Vein endothelial cell (primary cell): ENCODE results near the gene ZNF639. TPM values are rescaled to one million over a fixed set of nuclear protein-coding genes. Genes with fewer than 3 reads are reported as not detected.

Experiments
- total RNA-seq: library from RNA; depleted of rRNA; stranded (reverse); fragments of >200 nt; gene quantifications from 2 replicates; pipeline ENCODE4 v1.2.3, GENCODE V29; 2012

ZNF639 gene, protein sequence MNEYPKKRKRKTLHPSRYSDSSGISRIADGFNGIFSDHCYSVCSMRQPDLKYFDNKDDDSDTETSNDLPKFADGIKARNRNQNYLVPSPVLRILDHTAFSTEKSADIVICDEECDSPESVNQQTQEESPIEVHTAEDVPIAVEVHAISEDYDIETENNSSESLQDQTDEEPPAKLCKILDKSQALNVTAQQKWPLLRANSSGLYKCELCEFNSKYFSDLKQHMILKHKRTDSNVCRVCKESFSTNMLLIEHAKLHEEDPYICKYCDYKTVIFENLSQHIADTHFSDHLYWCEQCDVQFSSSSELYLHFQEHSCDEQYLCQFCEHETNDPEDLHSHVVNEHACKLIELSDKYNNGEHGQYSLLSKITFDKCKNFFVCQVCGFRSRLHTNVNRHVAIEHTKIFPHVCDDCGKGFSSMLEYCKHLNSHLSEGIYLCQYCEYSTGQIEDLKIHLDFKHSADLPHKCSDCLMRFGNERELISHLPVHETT
- 46.1 and 51.9 TPM in 2 replicates for total RNA-seq

DNA sequence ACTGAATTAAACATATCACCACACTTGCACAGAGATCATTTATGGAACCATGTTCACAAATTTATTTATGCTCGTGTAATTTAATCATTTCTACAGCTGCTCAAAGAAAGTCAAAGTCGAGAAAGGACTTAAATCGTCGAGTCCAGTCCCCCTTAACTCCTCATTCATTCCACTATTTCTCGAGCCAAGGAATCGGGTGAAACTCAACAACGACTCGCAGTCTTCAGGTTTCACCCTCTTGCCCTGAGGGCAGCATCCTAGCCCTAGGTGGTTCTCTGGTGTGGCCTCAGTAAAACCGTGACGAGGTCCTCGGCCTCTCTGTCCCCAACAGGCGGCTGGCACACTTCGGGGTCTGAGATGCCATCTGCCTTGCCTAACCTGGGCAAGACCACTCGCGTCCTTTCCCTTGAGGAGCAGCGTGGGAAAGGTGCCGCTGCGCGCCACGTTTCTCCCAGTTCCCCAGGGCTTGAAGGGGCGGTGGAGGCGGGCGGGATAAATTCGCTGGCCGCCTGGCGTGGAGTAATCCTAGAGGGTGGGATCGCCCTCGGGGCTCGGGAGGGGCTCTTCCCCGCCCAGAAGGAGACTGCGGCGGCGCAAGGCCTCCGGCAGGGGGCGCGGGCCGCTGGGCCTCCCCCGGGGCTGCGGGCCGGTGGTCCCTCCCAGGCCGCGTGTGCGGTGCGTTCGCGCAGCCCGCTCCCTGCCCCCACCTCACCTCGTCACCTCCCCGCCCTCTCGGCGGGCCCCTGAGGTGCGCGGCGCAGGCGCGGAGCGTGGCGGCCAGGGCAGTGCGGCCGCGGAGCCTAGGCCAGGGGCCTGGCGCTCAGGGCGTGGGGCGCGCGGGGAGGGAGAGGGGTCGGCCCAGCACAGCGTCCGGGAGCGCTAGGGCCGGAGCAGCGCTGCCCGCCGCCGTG, at the start of gene ZNF639:
Gene ZNF639, plus strand, starts transcription at position 746 of the 911 bp plus-strand sequence. CDS start 5,263 bp downstream, outside the sequence.

DNA sequence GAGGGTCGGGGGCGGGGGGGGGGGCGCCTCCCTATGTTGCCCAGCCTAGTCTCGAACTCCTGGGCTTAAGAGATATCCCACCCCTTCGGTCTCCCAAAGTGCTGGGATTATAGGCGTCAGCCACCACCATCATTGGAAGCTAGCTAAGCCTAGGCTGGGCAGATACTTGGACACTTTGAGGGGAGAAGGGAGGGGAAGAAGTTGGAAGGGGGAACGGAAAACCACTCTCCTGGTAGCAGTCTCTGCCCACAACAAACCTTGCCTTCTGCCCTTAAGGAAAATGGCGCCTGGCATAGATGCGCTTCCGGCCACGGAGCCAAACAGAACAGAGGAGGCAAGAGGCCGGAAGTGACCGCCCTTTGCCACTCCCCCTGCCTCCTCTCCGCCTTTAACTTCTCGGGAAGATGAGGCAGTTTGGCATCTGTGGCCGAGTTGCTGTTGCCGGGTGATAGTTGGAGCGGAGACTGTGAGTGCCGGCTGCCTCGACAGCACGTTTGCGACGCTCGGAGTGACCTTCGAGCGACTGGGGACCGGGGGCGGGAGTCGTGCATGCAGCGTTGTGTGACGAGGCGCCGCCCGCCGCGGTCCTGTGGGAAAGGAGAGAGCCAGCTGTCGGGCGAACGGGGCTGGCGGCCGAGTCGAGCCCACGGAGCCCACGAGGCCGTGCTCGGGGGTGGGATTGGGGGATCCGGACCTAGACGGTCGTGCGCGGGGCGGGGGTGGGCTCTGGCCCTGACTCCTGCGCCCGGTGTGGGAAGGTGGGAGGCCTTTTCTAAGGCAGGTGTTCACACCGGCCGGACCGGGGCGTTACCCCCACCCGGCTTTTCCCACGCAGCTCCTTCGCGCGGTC, 24.7 kb downstream of the ZNF639 start, which contains the start of gene MFN1:
Gene MFN1, plus strand, starts transcription at position 365 of the 850 bp plus-strand sequence. CDS start 1,143 bp downstream, outside the sequence.

Other genes starting within 250 kb of the ZNF639 start
- 29.7 and 33.1 TPM in 2 replicates for gene PIK3CA, start 174.7 kb upstream of the ZNF639 start, total RNA-seq
- 2.3 and 4.2 TPM in 2 replicates for gene KCNMB3, start 71.9 kb upstream of the ZNF639 start, total RNA-seq
- 37.2 and 41.7 TPM in 2 replicates for gene MFN1, start 24.7 kb downstream of the ZNF639 start, total RNA-seq
- 88.2 and 97.2 TPM in 2 replicates for gene GNB4, start 128.4 kb downstream of the ZNF639 start, total RNA-seq
- gene ACTL6A, start 239.9 kb downstream of the ZNF639 start, total RNA-seq, result 47.4 and 73.2 TPM in 2 replicates